ENCODE measurements around the gene RBFOX1. TPM values are rescaled to one million over a fixed set of nuclear protein-coding genes. Genes with fewer than 3 reads are reported as not detected.

The RBFOX1 gene
- polyA plus RNA-seq, 1 of the 3 experiments (the other 2 are of a cell fraction): not detected

DNA sequence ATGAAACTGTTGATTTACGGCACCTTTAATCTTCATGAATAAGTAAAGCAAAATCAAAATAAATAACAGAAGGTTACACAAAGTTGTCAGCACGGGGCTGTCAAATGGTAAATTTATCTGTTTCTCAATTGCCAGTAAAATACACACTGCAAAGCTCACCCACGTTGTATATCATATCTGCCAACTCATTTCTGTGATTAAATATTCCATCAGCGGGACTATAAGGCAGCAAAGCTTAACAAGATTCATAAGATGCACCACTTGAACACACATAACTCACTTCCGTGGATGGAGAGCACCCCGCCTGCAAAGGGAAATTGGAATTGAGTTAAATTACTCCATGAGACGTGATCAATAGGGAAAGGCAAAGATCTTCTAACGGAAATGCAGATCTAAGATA lies 280.0 kb downstream of the RBFOX1 start:
- 23% methylated on average over 8 of the region's 8 CpGs for WGBS (ENCODE audit: low lambda C conversion rate)
- H3K4me1 ChIP-seq (ENCODE audit: control insufficient read depth in 1 of 2, insufficient read depth in 2 of 2, low read depth in 1 of 2, low read length in 1 of 2): no peaks in the 10 kb centered on the region

More for the DNA sequence above, 280.0 kb downstream of the RBFOX1 start:
- Histone ChIP-seq H3K4me2 (no peak overlapping the region), H3K36me3 (replicated peaks in 1 of 2; ENCODE audit: control insufficient read depth in 1 of 2, insufficient read depth in 2 of 2, low read length in 1 of 2) (no peaks in the 10 kb centered on the region), H3K27me3 (ENCODE audit: insufficient read depth) (no peaks in the 10 kb centered on the region), H3K79me2 (ENCODE audit: insufficient read depth) (no peaks in the 10 kb centered on the region), H3K9ac (no peak overlapping the region), H3K9me2 (no peaks in the 10 kb centered on the region), H4K20me1 (ENCODE audit: insufficient read depth) (no peaks in the 10 kb centered on the region), H3K27ac (ENCODE audit: low read depth in 2 of 2, low read length in 1 of 2) (no peak overlapping the region), H3K4me3 (ENCODE audit: low read depth in 2 of 2, low read length in 1 of 2) (no peak overlapping the region), H2AFZ (ENCODE audit: low read depth) (no peak overlapping the region), H3F3A (replicated peaks; ENCODE audit: insufficient read depth) (no peaks in the 10 kb centered on the region), H3K9me3 (no peaks in the 10 kb centered on the region)
- ChIA-PET CTCF (no interaction called here), POLR2A (no interaction called here)
- no peak for DNase-seq
- TF ChIP-seq TEAD4 (IDR thresholded peaks at IDR 0.05; ENCODE audit: borderline replicate concordance, insufficient read depth): no peak
- no peak for TF ChIP-seq MEF2A (IDR thresholded peaks at IDR 0.05; ENCODE audit: borderline replicate concordance, low read depth)
- TF ChIP-seq SIN3A (IDR thresholded peaks at IDR 0.05; ENCODE audit: borderline replicate concordance, low read depth, low read length): no peak
- TF ChIP-seq TAF1 (IDR thresholded peaks at IDR 0.05; ENCODE audit: borderline replicate concordance, low read depth, low read length): no peak
- TF ChIP-seq YY1 (IDR thresholded peaks at IDR 0.05; ENCODE audit: low read depth): no peak
- TF ChIP-seq, protein P1, sequence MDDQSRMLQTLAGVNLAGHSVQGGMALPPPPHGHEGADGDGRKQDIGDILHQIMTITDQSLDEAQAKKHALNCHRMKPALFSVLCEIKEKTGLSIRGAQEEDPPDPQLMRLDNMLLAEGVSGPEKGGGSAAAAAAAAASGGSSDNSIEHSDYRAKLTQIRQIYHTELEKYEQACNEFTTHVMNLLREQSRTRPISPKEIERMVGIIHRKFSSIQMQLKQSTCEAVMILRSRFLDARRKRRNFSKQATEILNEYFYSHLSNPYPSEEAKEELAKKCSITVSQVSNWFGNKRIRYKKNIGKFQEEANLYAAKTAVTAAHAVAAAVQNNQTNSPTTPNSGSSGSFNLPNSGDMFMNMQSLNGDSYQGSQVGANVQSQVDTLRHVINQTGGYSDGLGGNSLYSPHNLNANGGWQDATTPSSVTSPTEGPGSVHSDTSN (IDR thresholded peaks at IDR 0.05): no peak
- TF ChIP-seq, protein P2, sequence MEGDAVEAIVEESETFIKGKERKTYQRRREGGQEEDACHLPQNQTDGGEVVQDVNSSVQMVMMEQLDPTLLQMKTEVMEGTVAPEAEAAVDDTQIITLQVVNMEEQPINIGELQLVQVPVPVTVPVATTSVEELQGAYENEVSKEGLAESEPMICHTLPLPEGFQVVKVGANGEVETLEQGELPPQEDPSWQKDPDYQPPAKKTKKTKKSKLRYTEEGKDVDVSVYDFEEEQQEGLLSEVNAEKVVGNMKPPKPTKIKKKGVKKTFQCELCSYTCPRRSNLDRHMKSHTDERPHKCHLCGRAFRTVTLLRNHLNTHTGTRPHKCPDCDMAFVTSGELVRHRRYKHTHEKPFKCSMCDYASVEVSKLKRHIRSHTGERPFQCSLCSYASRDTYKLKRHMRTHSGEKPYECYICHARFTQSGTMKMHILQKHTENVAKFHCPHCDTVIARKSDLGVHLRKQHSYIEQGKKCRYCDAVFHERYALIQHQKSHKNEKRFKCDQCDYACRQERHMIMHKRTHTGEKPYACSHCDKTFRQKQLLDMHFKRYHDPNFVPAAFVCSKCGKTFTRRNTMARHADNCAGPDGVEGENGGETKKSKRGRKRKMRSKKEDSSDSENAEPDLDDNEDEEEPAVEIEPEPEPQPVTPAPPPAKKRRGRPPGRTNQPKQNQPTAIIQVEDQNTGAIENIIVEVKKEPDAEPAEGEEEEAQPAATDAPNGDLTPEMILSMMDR (IDR thresholded peaks at IDR 0.05): no peak
- no peak for TF ChIP-seq FOXJ3 (CRISPR knock-in tag; IDR thresholded peaks at IDR 0.05)
- TF ChIP-seq, protein P3, sequence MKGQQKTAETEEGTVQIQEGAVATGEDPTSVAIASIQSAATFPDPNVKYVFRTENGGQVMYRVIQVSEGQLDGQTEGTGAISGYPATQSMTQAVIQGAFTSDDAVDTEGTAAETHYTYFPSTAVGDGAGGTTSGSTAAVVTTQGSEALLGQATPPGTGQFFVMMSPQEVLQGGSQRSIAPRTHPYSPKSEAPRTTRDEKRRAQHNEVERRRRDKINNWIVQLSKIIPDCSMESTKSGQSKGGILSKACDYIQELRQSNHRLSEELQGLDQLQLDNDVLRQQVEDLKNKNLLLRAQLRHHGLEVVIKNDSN (IDR thresholded peaks at IDR 0.05; ENCODE audit: borderline replicate concordance, low read depth): no peak
- TF ChIP-seq RFX5 (IDR thresholded peaks at IDR 0.05; ENCODE audit: low read length): no peak
- TF ChIP-seq RCOR1 (IDR thresholded peaks at IDR 0.05; ENCODE audit: low read length): no peak
- no peak for TF ChIP-seq FOXM1 (IDR thresholded peaks at IDR 0.05; ENCODE audit: low read depth)
- no peak for TF ChIP-seq ELF1 (IDR thresholded peaks at IDR 0.05)
- TF ChIP-seq FOSL2 (IDR thresholded peaks at IDR 0.05; ENCODE audit: borderline replicate concordance, low read depth): no peak
- TF ChIP-seq JUND (IDR thresholded peaks at IDR 0.05): no peak
- TF ChIP-seq, protein P4, sequence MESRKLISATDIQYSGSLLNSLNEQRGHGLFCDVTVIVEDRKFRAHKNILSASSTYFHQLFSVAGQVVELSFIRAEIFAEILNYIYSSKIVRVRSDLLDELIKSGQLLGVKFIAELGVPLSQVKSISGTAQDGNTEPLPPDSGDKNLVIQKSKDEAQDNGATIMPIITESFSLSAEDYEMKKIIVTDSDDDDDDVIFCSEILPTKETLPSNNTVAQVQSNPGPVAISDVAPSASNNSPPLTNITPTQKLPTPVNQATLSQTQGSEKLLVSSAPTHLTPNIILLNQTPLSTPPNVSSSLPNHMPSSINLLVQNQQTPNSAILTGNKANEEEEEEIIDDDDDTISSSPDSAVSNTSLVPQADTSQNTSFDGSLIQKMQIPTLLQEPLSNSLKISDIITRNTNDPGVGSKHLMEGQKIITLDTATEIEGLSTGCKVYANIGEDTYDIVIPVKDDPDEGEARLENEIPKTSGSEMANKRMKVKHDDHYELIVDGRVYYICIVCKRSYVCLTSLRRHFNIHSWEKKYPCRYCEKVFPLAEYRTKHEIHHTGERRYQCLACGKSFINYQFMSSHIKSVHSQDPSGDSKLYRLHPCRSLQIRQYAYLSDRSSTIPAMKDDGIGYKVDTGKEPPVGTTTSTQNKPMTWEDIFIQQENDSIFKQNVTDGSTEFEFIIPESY (IDR thresholded peaks at IDR 0.05; ENCODE audit: borderline replicate concordance, low read depth): no peak
- no peak for TF ChIP-seq SMC3 (IDR thresholded peaks at IDR 0.05; ENCODE audit: low read depth, low read length)

Measured in SK-N-SH (cell line).